Stimulated activated CD8-positive, alpha-beta memory T cell treated with anti-CD3 and anti-CD28 coated beads, Interleukin-7, amount 100 ng/mL, for 24 hours (primary cell): Measurements from ENCODE around the gene CHPF.
A peak's percentile ranks its signal among the peaks of the same experiment; 100 is the strongest.

Experiments
- DNase-seq: peaks from one replicate; pipeline ENCODE4 v3.0.0-alpha.2; 2020; ENCODE audit warnings: low read depth

CHPF gene

DNA sequence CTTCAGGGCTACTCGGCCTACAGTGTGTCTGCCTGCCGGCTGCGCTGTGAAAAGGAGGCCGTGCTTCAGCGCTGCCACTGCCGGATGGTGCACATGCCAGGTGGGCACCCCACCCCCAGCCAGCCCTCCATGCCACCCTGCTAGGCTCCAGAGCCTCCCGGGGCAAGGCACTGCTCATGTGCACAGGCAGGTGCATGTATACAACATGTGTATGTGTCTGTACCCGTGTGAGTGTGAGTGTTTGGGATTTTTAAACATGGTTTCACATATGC, 11.3 kb downstream of the CHPF start:
- DNase-seq: no peak

DNA sequence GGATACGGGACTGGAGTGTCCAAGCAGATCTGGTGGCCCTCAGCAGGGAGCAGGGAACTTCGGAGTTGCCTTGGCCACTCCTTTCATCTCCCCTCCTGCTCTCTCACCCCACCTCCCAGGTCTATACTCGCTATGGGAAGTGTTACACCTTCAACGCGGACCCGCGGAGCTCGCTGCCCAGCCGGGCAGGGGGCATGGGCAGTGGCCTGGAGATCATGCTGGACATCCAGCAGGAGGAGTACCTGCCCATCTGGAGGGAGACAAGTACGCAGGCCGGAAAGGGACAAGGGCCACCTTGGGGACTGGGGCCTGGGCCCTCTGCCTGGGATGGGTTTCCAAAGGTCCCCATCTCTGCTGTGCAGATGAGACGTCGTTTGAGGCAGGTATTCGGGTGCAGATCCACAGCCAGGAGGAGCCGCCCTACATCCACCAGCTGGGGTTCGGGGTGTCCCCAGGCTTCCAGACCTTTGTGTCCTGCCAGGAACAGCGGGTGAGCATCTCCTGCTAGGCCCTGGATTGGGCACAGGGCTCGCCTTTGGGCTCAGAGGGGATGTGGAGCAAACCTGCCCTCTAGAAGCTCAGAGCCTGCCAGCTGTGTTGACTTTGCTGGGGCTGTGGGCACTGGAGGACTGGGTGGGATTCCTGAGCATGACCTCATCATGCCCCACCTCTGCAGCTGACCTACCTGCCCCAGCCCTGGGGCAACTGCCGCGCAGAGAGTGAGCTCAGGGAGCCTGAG, 11.8 kb downstream of the CHPF start:
- DNase-seq: no peak

DNA sequence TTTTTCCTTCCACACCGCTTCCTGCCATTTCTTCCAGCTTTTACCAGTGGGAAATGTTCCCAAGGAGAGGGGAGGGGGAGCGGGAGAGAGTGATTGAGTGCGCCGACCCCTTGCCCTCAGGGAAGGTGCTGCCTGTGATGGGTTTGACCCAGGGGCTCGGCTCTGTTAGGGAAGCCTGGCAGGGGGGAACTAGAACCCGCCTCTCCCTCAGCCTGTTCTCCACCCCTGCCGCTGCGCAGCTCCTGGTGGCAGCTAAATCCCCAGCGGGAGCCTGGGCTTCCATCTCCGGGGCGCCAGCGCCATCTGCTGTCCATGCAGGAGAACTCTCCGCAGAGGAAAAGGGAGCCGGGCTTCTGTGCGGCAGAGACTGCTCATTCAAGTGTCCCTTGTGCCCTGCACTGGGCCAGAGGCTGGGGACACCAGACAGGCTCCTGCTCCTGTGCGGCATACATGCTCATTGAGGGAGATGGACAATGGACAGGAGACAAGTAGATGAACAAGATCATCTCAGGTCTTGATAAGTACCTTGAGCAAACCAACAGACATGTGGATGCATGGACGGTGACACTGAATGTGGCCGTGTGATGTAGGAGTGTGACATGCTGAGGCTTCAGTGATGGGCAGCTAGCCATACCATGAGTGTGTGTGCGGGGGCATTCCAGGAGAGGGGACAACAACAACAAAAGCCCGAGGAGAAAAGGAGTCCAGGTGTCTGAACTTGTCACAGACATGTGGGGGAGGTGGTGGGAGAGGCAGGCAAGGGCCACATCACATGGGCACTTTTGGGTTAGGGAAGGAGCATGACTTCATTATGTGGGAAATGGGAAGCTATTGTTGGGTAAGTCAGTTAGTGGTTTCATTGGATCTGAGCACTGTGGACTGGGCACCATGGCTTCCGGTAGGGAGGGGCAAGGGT, 13.3 kb downstream of the CHPF start:
- peak; percentile 71 for DNase-seq

DNA sequence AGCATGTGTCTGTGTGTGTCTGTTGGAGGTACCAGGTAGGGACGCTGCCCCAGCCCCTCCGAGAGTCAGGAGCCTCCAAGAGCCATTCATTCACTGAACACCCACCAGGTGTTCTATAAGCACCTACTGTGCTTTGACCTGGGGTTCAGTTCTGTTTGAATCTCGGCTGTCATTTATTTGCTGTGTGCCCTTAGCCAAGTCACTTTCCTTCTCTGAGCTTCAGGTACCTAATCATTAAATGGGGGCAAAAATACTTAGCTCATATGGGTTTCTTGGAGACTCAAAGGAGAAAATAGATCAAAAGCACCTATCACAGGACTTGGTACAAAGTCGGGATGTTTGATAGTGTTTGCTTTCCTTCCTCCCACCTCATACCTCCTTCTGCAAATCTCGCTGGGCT, 16.1 kb downstream of the CHPF start:
- no peak for DNase-seq

DNA sequence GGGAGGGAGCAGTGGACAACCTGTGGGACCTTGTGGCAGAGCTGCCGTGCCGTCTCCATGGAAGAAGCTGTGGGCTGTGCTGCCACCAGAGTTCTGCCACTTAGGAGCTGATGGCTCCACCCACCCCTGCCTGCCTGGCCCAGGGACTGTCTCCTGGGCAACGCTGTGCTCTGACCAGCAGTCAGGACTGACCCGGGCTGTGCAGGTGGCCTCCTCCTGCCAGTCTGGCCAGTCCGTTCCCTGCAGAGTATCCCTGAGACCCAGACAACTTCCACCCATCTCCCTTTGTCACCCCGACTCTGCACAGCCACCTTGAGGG, 16.6 kb downstream of the CHPF start:
- DNase-seq: no peak

DNA sequence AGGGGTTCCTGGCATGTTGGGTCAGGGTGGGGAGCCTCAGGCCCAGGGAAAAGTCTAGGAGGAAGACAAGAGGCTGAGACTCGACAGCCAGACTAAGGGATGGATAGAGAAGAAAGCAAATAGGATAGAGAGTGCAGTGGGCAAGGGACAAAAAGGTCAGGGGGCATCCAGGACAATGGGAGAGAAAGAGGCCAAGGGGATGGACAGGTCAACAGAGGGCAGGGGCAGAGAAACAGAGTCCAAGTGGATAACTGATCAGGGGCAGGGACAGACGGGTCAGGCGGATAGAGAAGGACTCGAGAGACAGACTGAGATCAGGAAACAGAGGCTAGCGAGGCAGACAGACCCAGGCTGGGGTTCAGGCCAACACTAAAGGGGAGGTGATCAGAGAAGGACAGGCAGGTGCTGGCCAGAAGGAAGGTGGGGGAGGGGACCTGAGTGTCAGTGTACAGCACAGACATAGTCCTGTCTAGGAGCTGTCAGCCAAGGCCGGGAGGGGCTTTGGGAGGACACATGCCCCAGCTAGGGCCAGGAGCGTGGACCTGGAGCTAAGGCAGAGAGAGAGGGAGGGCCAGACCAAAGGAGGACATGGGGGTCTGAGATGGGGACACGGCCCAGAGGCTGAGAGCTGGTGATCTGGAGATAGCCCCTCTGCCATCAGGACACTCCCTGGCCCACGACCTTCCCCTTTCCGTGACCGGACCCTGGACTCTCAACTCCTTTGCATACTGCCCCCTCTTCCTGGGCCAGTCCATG, 17.1 kb downstream of the CHPF start:
- DNase-seq: no peak

DNA sequence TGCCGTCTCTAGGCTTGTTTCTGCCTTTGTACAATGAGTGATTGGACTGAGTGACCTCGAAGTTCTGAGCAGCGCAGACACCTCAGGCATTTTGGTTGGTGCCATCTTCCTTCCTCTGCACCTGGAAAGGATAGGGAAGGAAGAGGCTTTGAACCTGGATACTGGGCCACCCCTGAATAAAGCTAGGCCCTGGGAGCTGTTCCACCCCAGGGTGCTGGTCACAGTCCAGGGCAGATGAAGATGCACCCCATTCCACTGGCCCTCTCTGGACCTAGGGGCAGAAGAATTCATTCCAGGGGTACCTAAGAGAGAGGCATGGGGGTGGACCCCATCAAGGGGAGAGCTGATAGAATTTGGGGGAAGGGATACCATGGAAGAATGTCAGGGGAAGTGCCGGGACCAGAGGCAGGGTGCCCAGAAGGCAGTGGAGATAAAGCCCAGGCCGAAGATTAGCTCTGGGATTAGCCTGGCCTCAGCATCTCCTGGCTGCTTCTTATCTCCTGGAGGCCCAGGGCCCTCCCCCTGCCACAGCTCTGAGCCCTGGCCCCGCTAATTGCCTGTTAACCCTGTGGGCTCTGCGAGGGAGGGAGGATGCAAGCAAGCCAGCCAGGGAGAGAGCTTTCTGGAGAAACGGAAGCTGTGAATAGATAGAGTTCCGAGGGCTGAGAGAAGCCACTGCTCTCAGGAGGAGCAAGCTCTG, 17.9 kb downstream of the CHPF start:
- DNase-seq: no peak

DNA sequence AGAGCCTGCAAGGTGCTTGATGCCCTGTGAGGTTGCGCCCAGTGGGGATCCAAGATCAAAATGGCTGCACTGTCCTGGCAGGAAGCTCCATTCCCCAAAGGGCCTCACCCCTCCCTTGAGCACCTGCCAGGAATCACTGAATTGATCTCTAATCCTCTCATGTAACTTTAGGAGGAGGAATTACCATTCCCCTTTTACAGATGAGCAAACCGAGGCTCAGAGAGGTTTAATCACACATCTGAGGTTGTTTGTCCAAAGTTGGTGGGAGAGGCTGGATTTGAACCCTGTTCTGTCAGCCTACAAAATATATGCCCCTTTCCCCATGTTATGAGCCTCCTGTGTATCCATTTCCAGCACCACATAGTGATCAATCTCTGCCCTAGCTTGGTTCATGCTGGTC, 18.8 kb downstream of the CHPF start:
- DNase-seq: no peak

DNA sequence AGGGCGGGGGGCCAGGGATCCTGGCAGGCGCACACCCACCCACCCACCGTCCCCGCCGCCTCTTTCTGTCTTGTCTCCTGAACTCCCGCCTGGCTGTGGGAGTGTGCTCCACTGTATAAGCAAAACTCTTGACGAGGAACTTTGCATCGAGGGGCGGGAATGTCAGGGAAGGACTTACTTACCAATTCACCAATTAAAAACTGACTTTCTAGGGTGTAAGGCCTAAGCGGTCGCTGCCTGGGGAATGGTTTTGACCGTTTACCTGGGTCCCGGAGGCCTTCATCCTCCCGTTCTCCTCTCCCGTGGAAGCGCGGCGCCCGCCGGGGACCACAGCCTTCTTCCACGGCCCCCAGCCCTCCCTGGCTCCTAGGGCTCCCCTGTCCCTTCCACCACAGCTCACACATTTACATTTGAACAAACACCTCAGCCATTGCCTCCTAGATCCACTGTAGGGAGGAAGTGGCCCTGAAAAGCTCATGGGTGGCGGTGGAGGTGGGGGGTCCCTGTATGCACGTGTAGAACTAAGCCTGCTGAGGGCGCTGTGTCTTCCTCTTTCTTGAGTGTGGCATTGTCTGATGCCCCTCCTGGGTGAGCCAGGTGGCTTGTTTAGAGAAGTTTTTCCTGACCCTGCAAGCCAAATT, 20.5 kb downstream of the CHPF start:
- no peak for DNase-seq

DNA sequence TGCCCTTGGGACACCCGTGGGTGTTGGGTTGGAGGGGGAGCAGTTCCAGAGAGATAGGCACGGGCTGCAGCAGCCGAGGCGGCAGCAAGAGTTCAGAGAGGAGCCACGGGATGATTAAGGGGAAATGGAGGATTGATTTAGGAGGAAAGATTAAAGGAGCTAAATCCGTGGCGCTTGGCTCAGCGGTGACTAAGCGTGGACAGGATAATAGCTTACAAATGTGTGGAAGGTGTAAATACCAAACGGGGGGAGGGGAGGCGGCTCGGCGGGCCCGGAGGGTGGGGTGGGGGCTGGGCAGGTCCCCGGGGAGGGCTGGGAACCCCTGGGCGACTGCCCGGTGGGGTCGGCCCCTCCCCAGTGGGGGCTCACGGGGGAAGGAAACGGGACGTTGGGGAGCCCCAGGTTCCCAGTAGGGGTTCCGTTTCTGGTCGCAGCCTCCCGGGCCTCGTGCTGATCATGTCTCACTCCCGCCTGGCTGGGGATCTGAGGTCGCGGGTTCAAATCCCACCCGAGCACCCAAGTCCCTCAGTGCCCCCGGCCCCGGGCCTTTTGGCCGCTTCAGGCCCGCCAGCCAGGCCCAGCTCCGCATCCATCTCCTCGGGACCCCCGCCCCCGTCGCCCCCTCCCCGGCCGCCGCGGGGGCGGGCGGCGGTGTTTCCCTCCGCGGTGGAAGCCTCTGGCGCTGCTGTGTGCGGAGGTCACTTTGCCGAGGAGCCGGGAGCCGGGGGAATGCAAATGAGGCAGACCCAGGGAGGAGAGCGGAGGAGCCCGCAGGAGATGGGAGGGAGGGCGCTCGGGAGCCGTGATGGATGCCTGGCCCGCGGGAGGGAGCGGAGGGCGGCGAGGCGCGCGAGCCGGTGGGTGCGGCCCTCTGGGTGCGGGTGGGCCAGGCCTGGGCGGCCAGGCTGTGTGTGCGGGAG, 21.2 kb downstream of the CHPF start:
- no peak for DNase-seq

DNA sequence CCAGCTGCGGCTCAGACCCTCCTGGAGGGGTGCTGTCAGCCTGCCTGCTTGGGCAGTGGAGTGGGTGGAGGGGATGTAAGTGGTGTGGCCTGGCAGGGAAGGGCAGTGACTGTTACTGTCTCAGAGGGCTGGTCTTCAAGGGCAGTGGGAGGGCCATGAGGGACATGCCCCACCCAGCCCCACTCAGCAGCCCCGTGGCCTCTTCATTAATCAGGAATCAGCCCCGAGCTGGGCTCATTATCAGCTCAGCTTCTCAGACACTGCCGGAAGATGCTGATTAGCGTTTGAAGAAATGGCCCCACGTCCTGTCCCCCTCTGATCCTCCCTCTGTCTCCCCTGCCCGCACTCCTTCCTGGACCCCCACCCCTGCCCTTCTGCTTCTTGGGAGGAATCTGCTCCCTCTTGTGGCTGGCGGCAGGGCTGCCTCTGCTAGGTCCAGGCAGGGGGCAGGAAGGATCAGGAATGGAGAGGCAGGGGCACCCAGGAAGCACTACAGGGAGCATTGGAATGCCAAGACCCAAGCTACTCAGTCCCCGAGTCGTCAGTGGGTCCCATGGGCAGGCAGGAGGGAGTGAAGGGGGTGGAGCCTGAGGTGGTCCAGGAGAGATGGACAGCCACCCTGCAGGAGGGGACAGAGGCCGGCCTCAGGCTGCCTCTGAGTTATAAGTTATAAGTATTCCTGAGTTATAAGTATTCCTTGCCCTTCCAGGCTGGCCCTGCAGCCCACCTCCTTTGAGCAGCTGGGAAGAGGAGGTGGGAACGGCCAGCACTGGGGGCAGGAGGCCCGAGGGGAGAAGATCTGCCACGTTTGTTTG, 22.3 kb downstream of the CHPF start:
- no peak for DNase-seq

DNA sequence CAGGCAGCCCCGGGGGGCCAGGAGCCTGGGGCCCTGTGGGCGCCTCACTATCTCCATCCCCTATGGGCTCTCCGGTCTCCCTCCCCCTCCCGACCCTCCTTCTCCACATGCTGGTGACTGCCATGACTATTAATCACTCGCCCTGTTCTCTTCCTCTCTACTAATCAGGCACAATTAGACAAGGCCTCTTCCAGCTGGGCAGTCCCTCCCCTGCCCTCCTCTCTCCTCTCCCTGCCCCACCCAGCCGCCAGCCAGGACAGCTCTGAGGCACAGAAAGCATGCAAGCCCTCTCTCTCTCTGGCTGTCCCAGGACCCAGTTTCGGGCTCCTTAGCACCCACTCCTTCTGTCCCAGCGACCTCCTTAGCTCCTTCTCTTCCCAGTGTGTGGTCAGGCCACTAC, 23.5 kb downstream of the CHPF start:
- DNase-seq: no peak

DNA sequence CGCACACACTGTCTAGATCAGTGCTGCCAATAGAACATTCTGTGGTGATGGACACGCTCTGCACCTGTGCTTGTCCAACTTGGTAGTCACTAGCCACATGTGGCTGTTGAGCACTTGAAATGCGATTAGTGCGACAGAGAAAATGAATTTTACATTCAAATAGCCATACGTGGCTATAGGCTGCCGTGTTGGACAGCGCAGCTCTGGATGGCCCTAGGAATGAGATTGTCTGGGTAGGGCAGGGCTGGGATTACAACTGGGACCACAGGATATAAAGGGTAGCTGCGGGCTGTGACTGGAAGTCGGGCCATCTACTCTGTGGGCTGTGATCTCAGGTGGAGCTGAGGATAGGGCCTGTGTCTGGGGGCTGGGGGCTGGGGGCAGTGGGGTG, 24.1 kb downstream of the CHPF start:
- DNase-seq: no peak

DNA sequence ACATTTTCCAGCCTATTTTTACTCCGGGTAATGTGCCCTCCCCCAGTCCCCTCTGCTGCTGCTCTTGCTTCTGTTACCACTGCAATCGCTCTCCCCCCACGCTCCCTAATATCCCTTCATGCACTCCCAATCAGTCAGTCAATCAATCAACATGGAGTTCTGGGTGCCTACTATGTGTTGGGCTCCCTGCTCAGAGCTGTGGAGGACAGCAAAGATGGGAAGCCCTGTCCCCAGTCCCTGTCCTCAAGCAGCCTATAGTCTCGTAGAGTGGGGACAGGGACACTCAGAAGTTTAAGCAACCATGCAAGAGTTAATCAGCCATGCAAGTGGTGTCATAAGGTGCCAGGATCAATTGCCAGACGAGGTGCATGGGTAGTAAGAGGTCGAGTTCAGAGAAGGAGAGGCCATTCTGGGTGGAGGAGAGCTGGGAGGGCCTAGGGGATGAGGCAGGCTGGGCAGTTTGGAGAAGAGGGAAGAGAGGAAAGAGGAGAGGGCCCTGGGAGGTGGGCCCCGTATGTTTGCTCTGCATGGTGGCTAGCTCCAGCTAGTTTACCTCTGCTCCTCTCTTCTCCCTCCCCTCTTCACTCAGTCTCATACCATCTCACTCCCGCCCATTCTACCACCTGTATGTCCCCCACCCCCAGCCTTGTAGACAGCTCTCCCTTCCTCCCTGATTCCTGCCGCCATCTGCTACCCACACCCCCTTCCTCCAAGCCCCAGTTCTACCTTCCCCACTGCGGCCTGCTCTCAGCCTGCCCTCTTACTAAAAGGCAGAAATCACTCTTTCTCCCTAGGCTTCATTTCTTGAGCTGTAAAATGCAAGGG, 25.4 kb downstream of the CHPF start:
- no peak for DNase-seq

DNA sequence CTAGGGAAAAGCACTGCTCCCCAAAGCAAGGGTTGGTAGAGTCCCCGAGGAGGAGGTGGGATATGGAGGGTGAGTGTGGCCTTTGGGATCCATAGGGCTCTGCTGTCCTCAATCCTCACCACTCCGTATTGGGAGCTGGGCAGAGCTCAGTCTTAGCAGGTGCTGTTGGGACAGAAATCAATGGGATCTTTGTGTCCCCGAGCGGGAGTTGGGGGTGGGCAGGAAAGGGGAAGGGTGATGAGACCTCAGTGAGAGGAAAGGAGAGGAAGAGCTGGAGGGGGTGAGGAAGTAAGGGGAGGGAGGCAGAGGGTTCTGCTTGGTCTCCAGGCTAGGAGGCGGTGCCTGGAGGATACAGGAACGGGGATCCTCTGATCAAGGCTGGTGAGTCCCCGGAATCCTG, 26.7 kb downstream of the CHPF start:
- DNase-seq: no peak

DNA sequence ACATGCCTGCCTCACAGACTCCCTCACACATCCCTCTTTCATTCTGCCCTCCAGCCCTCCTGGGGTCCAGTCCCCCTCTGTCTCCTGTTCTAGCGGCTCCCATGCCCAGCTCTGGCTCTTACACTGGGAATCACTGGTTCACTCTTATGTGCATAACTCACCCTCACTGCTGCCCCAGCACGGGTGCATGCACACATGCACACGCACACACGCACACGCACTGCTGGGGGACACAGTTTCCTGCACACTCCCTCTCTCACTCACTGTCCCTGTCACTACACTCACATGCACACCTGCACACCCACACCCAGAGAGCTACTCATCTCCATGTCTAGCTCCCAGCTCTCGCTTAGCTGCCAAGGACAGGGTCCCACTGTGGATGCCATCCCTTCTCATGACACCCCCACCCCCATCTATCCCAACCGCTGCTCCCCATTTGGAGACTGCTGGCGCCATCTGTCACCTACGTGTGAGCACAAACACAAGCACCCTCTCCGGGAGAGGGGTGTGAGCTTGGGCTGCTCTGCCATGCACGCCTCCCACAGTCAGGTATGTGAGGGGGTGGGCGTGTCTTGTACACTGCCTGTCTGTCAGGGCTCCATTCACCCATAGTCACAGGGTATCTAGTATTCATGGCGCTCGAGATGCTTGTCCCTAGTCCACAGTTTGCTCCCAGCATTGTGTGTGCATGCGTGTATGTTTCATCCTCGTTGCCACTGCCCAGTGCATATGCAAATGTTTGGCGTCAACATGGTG, 27.6 kb downstream of the CHPF start:
- DNase-seq: no peak

DNA sequence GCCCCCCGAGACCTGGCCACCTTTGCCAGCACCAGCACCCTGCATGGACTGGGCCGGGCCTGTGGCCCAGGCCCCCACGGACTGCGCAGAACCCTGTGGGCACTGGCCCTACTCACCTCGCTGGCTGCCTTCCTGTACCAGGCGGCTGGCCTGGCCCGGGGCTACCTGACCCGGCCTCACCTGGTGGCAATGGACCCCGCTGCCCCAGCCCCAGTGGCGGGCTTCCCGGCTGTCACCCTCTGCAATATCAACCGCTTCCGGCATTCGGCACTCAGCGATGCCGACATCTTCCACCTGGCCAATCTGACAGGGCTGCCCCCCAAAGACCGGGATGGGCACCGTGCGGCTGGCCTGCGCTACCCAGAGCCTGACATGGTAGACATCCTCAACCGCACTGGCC, 28.8 kb downstream of the CHPF start:
- DNase-seq: no peak

DNA sequence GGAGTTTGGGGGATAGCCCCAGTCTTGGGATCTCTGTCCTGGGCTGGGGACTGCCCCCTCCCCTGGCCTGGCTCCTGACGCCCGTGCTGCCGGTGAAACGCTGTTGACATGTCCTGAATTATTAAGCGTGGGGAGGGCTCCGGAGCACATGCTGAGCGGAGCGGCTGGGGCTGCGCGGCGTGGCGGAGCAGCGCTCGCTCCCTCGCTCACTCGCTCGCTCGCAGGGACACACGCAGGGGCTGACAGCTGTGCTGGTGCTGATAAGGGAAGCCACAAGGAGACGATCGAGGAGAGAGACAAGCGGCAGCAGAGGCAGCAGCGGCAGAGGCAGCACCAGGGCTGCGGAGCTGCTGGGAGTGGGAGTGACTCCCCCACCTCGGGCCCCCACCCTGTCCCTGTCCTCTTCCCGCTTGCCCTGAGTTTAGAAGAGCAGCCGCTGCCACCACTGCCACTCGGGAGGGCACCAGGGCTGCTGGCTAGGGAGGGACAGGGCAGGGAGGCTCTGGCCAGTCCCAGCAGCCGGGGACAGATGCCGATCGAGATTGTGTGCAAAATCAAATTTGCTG, 29.3 kb downstream of the CHPF start, which contains the start of gene ASIC4:
ASIC4 (plus strand) TSS at position 287 of the 566 bp plus-strand sequence; CDS start at position 530, 243 bp downstream.
- DNase-seq: no peak
